ENCODE data around the gene DYSF.

DNA sequence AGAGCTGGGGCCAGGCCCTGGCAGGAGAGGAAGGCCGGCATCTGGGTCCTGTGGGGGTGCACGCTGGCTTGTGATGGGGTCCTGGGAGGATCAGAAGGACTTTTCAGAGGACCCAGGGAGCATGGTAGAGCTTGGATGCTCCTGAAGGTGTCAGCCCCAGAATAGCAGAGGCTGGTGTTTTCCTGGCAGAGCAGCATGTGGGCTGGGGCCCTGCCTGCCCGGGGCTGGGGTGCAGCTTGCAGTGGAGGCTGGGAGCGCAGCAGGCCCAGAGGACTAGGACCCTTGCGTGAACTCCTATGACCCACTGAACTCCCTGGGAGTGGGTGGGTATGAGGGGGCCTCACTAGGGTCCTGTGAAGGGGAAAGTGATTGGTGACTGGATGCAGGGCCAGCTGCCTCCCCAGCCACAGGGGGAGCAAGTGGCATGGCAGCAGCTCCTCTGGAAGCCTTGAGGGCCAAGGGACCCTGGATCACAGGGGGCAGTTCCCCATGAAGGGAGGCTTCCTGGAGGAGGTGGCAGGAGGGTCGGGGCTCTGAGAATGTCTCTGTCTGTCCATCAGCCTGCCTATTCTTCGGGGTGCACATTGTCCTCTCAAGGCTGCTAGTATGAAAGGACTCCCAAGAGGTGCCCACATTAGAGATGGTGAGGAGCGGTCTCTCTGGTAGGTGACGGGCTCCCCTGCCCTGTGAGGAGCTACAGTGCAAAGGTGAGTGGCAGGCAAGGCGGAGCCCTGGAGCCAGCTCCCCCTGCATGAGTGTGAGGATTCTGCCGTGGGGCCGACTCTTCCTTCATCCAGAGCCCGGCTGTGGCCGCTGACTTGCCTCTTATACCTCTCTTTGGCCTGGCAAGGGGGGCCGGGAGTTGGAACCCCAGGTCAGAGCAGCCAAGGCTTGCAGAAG is 249.0 kb downstream of the DYSF start:
- TF ChIP-seq, protein P1, sequence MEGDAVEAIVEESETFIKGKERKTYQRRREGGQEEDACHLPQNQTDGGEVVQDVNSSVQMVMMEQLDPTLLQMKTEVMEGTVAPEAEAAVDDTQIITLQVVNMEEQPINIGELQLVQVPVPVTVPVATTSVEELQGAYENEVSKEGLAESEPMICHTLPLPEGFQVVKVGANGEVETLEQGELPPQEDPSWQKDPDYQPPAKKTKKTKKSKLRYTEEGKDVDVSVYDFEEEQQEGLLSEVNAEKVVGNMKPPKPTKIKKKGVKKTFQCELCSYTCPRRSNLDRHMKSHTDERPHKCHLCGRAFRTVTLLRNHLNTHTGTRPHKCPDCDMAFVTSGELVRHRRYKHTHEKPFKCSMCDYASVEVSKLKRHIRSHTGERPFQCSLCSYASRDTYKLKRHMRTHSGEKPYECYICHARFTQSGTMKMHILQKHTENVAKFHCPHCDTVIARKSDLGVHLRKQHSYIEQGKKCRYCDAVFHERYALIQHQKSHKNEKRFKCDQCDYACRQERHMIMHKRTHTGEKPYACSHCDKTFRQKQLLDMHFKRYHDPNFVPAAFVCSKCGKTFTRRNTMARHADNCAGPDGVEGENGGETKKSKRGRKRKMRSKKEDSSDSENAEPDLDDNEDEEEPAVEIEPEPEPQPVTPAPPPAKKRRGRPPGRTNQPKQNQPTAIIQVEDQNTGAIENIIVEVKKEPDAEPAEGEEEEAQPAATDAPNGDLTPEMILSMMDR (IDR thresholded peaks at IDR 0.05; ENCODE audit: low read depth, low read length, poor library complexity, severe bottlenecking), result no peak
- TF ChIP-seq EZH2phosphoT487 (IDR thresholded peaks at IDR 0.05; ENCODE audit: borderline replicate concordance, low read length), result no peak
